ENCODE results near the gene TMX2.

- TF ChIP-seq POLR2AphosphoS5 (IDR thresholded peaks at IDR 0.05; ENCODE audit: low read depth, low read length) (no peak), POLR2A (IDR thresholded peaks at IDR 0.05; ENCODE audit: low read depth, low read length) (no peak)
Observed at GRCh38 chr11:57681168-57681567, 31.2 kb upstream of the TMX2 start.

Data from GM12892 (cell line).